HepG2 (cell line): ENCODE results near the gene PMVK. TPM values are rescaled to one million over a fixed set of nuclear protein-coding genes. Genes with fewer than 3 reads are reported as not detected.

Source experiments
- ARNTL ChIP-seq: sonication (generic); formaldehyde crosslinking; IDR thresholded peaks from 2 replicates; pipeline ENCODE4 v1.4.0; 2020; ENCODE audit warnings: mild to moderate bottlenecking, missing genetic modification reagents
- ATAD3A ChIP-seq: sonication (generic); formaldehyde crosslinking; IDR thresholded peaks from 2 replicates; pipeline ENCODE4 v1.4.0; 2020; ENCODE audit warnings: missing genetic modification reagents
- FOSL2 ChIP-seq: sonication (generic); formaldehyde crosslinking; IDR thresholded peaks from 2 replicates; pipeline ENCODE4 v1.4.0; 2020; ENCODE audit warnings: missing genetic modification reagents
- HOXD1 ChIP-seq: sonication (generic); formaldehyde crosslinking; IDR thresholded peaks from 2 replicates; pipeline ENCODE4 v1.5.0; 2020; ENCODE audit warnings: missing genetic modification reagents
- ISL2 ChIP-seq: sonication (generic); formaldehyde crosslinking; IDR thresholded peaks from 2 replicates; pipeline ENCODE4 v1.5.0; 2020; ENCODE audit warnings: missing genetic modification reagents
- KLF11 ChIP-seq: IDR thresholded peaks from 2 replicates; pipeline ENCODE4 v1.6.1; 2016; ENCODE audit warnings: missing compliant biosample characterization
- MXI1 ChIP-seq: IDR thresholded peaks from 3 replicates; pipeline ENCODE4 v1.6.1; 2012; ENCODE audit warnings: low read depth, low read length, inconsistent platforms, borderline replicate concordance
- REPIN1 ChIP-seq: sonication (generic); formaldehyde crosslinking; IDR thresholded peaks from 2 replicates; pipeline ENCODE4 v1.8.0; 2022; ENCODE audit warnings: missing genetic modification reagents, low read depth, mild to moderate bottlenecking, borderline replicate concordance
- SMAD3 ChIP-seq: sonication (generic); formaldehyde crosslinking; IDR thresholded peaks from 2 replicates; pipeline ENCODE4 v1.4.0; 2020; ENCODE audit warnings: missing genetic modification reagents
- SNRNP70 ChIP-seq: fragments of 200-400 bp; formaldehyde crosslinking; IDR thresholded peaks from 2 replicates; pipeline ENCODE4 v1.6.1; 2017; ENCODE audit warnings: mild to moderate bottlenecking, low read depth, low read length, moderate library complexity
- SRF ChIP-seq: IDR thresholded peaks from 2 replicates; pipeline ENCODE4 v1.6.1; 2011; ENCODE audit warnings: mild to moderate bottlenecking, low read depth, low read length, moderate library complexity
- TGIF2 ChIP-seq: IDR thresholded peaks from 2 replicates; pipeline ENCODE4 v1.6.1; 2016; ENCODE audit warnings: control low read depth, missing compliant biosample characterization
- TP53 ChIP-seq: sonication (generic); formaldehyde crosslinking; conservative IDR thresholded peaks from 2 replicates; pipeline ENCODE4 v1.4.0; 2020; ENCODE audit warnings: missing genetic modification reagents
- ZFP1 ChIP-seq: IDR thresholded peaks from 2 replicates; pipeline ENCODE4 v1.6.1; 2016
- ZFP36 ChIP-seq: fragments of 150-350 bp; IDR thresholded peaks from 2 replicates; pipeline ENCODE4 v1.6.1; 2018; ENCODE audit warnings: borderline replicate concordance, low read length, low read depth; ENCODE audit not compliant: partially characterized antibody
- ZFX ChIP-seq: sonication (generic); formaldehyde crosslinking; IDR thresholded peaks from 2 replicates; pipeline ENCODE4 v1.4.0; 2020; ENCODE audit warnings: mild to moderate bottlenecking, low read depth, missing genetic modification reagents, moderate library complexity
- ZNF333 ChIP-seq: sonication (generic); formaldehyde crosslinking; IDR thresholded peaks from 2 replicates; pipeline ENCODE4 v1.4.0; 2020; ENCODE audit warnings: mild to moderate bottlenecking, missing genetic modification reagents, borderline replicate concordance
- ZNF484 ChIP-seq: sonication (generic); formaldehyde crosslinking; IDR thresholded peaks from 2 replicates; pipeline ENCODE4 v1.5.1; 2020; ENCODE audit warnings: mild to moderate bottlenecking, low read depth, missing genetic modification reagents, borderline replicate concordance
- ZNF577 ChIP-seq: sonication (generic); formaldehyde crosslinking; IDR thresholded peaks from 2 replicates; pipeline ENCODE4 v1.4.0; 2020; ENCODE audit warnings: mild to moderate bottlenecking, low read depth, missing genetic modification reagents, borderline replicate concordance
- ZNF615 ChIP-seq: sonication (generic); formaldehyde crosslinking; IDR thresholded peaks from 2 replicates; pipeline ENCODE4 v1.5.0; 2020; ENCODE audit warnings: mild to moderate bottlenecking, missing genetic modification reagents, borderline replicate concordance
- ZNF747 ChIP-seq: sonication (generic); formaldehyde crosslinking; IDR thresholded peaks from 2 replicates; pipeline ENCODE4 v1.8.1; 2023; ENCODE audit warnings: missing genetic modification reagents, mild to moderate bottlenecking, borderline replicate concordance
- ZNF83 ChIP-seq: sonication (generic); formaldehyde crosslinking; IDR thresholded peaks from 2 replicates; pipeline ENCODE4 v1.4.0; 2020; ENCODE audit warnings: missing genetic modification reagents, mild to moderate bottlenecking, borderline replicate concordance
- ZSCAN29 ChIP-seq: sonication (generic); formaldehyde crosslinking; conservative IDR thresholded peaks from 2 replicates; pipeline ENCODE4 v1.4.0; 2020; ENCODE audit warnings: mild to moderate bottlenecking, missing genetic modification reagents
- polyA plus RNA-seq, 8 experiments: library from polyadenylated mRNA; depleted of rRNA in 3 of 8; stranded (reverse) in 7 of 8; unstranded in 1 of 8; fragments of >200 nt; fragmentation: Illumina TruSeq in 4 of 8; extraction: Trizol in 4 of 8; gene quantifications; 2 replicates each; pipeline versions ENCODE4 v1.2.1 to v1.2.3, GENCODE V29; 2011 to 2016; ENCODE audit warnings: low read depth in 4 of 8, missing spikeins in 1 of 8, mixed read lengths in 1 of 8; ENCODE audit not compliant: insufficient read depth in 1 of 8
- total RNA-seq, 5 experiments: library from RNA; depleted of rRNA; stranded (reverse); fragments of >200 nt; fragmentation: Illumina TruSeq; extraction: Trizol; gene quantifications; 2 replicates each; pipeline ENCODE4 v1.2.3, GENCODE V29; 2016; ENCODE audit warnings: low read depth in 1 of 5
- TF ChIP-seq, protein P1 (sequence below): sonication (generic); formaldehyde crosslinking; IDR thresholded peaks from 2 replicates; pipeline ENCODE4 v1.4.0; 2020; ENCODE audit warnings: low read depth, missing genetic modification reagents
- TF ChIP-seq, protein P2 (sequence below): sonication (generic); formaldehyde crosslinking; IDR thresholded peaks from 2 replicates; pipeline ENCODE4 v1.8.0; 2023; ENCODE audit warnings: mild to moderate bottlenecking, missing genetic modification reagents

PMVK gene
- total and polyA plus RNA-seq, 2 of the 13 experiments (the other 11 are each of a cell fraction or from before 2014, with no cell fraction given): 3.9 to 12.6 TPM

DNA sequence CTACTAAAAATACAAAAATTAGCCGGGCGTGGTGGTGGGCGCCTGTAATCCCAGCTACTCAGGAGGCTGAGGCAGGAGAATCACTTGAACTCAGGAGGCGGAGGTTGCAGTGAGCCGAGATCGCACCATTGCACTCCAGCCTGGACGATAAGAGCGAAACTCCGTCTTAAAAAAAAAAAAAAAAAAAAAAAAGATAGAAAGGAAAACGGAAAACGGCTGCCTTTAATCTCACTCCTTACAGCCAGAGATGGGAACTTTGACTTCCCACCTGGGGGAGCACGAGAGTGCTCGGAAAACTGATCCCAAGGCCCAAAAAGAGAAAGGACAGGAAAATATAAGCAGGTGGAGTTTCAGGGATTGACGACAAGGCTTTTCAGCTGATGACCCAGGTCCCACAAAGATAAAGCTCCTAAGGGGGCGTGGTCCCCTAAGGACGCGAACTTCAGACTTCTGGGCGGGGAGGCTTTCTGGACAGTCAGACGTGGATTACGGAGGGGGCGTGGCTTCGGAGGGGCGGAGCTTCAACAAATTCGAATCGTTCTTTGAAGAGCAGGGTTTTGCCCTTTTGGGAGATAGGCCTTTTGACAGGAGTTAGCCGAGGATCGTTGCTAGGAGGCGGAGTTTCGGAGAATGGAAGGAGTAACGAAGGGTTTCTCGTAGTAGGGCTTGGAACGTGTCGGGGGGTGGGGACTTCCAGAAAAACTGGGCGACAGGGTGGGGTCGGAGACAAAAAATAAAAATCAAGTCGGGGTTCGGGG is 37.0 kb upstream of the PMVK start (continued):
- peak; percentile 84; the same call in 1 of the 3 replicates for TF ChIP-seq MXI1
- peak; percentile 90 for TF ChIP-seq ZSCAN29 (CRISPR knock-in tag)
- TF ChIP-seq FOSL2 (CRISPR knock-in tag): peak; percentile 23; the same call in 1 of the 2 replicates
- TF ChIP-seq KLF11: no peak
- 0 out of 2 replicates have a peak, but pooled peaks have one; percentile 17 for TF ChIP-seq ZFP1
- no peak for TF ChIP-seq SNRNP70
- TF ChIP-seq ZFX (CRISPR knock-in tag): peak; percentile 51
- TF ChIP-seq ZNF484 (CRISPR knock-in tag): no peak
- no peak for TF ChIP-seq REPIN1 (CRISPR knock-in tag)
- no peak for TF ChIP-seq ZNF747 (CRISPR knock-in tag)
- TF ChIP-seq ARNTL (CRISPR knock-in tag): no peak
- TF ChIP-seq TGIF2 (CRISPR knock-in tag): peak; percentile 82
- TF ChIP-seq ZNF333 (CRISPR knock-in tag): no peak
- no peak for TF ChIP-seq TP53 (CRISPR knock-in tag)
- TF ChIP-seq ISL2 (CRISPR knock-in tag): 0 out of 2 replicates have a peak, but pooled peaks have one; percentile 16
- TF ChIP-seq ZFP36: no peak
- TF ChIP-seq, protein P1, sequence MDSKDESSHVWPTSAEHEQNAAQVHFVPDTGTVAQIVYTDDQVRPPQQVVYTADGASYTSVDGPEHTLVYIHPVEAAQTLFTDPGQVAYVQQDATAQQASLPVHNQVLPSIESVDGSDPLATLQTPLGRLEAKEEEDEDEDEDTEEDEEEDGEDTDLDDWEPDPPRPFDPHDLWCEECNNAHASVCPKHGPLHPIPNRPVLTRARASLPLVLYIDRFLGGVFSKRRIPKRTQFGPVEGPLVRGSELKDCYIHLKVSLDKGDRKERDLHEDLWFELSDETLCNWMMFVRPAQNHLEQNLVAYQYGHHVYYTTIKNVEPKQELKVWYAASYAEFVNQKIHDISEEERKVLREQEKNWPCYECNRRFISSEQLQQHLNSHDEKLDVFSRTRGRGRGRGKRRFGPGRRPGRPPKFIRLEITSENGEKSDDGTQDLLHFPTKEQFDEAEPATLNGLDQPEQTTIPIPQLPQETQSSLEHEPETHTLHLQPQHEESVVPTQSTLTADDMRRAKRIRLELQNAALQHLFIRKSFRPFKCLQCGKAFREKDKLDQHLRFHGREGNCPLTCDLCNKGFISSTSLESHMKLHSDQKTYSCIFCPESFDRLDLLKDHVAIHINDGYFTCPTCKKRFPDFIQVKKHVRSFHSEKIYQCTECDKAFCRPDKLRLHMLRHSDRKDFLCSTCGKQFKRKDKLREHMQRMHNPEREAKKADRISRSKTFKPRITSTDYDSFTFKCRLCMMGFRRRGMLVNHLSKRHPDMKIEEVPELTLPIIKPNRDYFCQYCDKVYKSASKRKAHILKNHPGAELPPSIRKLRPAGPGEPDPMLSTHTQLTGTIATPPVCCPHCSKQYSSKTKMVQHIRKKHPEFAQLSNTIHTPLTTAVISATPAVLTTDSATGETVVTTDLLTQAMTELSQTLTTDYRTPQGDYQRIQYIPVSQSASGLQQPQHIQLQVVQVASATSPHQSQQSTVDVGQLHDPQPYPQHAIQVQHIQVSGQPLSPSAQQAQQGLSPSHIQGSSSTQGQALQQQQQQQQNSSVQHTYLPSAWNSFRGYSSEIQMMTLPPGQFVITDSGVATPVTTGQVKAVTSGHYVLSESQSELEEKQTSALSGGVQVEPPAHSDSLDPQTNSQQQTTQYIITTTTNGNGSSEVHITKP (CRISPR knock-in tag): peak; percentile 77
- TF ChIP-seq, protein P2, sequence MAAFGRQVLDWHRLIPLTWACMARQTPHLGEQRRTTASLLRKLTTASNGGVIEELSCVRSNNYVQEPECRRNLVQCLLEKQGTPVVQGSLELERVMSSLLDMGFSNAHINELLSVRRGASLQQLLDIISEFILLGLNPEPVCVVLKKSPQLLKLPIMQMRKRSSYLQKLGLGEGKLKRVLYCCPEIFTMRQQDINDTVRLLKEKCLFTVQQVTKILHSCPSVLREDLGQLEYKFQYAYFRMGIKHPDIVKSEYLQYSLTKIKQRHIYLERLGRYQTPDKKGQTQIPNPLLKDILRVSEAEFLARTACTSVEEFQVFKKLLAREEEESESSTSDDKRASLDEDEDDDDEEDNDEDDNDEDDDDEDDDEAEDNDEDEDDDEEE (CRISPR knock-in tag): peak; percentile 23; the same call in 1 of the 2 replicates
- TF ChIP-seq HOXD1 (CRISPR knock-in tag): no peak
- no peak for TF ChIP-seq ZNF83 (CRISPR knock-in tag)
- TF ChIP-seq ATAD3A (CRISPR knock-in tag): no peak
- TF ChIP-seq SMAD3 (CRISPR knock-in tag): no peak
- TF ChIP-seq ZNF615: peak; percentile 32; the same call in 1 of the 2 replicates
- no peak for TF ChIP-seq ZNF577 (CRISPR knock-in tag)
- peak; percentile 16; the same call in 1 of the 2 replicates for TF ChIP-seq SRF
